ENCODE results near the gene CHST3.

Gene CHST3

GRCh38 chr10:71995887-71996575 lies 31.8 kb downstream of the CHST3 start:
- no peak for DNase-seq

DNA sequence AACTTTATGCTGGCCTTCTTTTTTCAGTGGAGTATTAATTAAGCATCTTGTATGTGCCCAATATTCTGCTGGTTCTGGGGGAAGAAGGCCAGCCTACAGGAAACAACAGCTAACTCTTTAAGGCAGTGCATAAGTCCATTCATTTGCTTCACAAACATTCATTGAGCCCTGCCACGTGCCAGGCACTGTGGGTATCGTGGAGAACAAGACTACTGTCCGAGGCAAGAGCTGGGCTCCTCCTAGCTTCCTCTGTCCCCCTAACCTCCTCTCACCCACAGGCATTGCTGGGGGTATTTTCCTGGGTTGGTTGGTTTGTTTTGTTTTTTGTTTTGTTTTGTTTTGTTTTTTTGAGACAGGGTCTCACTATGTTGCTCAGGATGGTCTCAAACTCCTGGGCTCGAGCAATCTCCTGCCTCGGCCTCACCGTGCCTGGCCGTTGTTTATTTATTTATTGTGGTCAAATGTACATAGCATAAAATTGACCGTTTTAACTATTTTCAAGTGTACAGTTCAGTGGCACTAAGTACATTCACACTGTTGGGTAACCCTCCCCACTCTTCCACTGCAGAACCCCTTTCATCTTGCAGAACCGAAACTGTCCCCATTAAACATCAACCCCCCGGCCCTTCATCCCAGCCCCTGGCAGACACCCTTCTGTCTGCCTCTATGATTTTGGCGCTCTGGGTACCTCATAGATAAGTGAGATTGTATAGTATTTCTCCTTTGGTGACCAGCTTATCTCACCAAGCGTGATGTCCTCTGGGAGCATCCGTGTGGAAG lies 32.6 kb downstream of the CHST3 start:
- no peak for DNase-seq

DNA sequence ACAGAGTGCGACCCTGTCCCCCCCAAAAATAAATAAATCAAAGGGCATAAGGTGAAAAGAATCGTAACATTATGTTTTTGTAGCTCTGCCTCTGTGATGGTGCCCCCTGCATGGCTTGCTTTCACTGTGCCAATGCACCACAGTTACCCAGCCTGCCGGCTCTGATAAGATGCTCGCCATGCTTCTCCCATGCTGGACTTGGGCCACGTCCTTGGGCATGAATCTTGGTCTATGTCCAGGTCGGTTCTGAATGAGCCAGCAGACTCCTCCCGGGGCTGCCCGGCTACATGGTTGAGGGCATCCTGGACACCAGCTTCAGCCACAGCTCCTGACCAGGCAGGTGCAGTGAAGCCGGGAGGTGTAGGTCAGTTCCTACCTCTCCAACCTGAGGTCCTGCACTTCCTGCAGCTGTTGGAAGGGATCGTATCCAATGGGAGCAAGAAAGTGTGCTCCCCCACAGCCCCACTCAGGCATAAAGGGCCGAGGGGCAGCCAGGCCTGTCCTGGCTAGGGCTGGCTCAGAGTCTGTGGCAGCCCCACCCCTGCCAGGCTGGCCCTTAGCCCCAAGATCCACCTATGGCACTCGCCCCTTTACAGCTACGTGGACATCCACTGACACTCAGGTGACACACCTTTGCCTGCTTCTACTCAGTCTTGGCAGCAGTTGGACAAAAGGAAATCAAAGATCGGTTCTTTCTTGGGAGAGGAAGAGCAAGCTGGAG lies 34.1 kb downstream of the CHST3 start:
- DNase-seq: no peak

DNA sequence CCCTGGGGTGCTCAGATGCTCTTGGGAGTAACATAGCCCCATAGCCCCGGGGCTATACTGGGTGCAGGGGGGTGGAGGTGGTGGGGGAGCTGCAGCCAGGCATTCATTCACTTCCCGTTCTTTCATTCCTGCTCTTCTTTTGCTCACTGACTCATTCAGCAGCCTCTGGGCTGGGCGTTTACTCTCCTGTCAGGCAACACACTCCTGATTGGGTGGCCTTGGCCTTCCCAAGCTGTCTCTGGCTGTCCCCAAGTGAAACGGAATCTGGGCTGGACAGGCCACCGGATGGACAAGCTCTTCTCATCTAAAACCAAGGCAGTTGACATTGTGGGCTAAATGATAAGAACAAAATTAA lies 34.6 kb downstream of the CHST3 start:
- DNase-seq: no peak

DNA sequence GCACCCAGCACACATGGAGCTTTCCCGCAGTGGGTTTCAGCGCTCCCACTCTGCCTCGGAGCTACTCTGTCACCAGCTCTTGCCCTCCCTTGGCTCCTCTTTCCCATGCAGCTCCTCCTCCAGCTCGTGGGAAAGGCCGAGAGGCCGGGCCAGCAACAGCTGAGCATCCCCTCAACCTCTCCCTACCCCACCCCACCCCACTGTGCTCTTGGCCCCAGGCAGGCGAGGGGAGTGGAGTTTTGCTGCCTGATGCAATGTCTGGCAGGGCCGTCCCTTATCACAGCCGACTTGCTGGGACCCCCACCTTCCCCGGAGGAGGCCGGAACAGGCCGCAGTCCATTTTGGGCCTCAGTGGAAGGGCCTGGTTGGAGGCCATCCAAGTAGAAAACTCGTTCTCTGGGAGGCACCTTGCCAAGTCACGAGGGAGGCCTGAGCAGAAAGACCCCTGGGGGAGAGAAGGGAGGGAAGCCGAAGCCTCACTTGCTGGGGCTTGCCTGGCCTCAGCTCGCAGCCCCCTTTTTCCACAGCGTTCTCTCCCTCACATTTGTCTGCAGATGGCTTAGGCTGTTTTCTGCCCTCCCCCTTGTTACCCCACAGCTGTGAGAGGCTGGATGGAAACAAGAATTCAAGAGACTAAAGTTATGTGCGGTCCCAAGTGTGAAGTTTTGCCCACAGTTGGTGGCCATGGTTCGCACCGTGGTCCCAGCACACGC lies 35.3 kb downstream of the CHST3 start:
- DNase-seq: no peak

DNA sequence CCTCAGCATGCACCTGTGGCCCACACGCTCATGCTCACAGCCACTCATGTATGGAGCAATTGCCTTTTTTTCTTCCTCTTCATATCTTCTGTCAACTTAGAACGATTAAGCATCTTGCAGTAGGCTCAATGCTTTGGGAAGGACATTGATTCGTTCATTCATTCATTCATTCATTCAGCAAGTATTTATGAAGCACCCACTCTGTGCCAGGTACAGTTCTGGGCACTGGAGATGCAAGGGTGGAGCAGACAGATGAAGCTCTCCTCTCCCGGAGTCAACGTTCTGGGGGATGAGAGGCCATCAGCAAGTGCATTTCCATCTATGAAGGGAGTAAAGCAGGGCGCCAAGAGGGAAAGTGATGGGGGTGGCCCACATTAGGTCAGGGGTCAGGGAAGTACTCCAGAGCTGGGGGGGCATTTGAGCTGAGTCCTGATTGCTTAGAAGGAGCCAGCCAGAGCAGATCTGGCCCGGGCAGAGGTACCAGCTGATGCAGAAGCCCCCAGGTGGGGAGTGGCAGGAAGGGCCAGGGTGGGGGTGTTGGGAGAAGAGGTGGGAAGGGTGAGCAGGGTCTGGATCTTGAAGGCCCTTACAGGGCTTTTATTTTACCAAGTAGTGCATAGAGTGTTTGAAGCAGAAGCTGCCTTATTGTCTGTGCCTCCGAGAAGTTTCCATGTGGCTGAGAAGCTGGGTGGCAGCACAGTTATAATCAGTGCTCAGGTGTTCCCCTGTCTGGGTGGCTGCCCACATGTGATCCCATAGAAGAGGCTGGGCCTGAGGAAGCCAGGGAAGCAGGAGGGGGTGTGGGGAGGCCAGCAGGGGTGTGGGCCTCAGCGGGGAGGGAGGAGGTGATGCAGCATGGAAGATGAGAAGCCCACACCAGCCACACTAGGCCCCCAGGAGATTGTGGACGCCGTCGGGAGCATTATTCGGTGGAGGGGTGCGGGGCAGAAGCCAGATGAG lies 36.2 kb downstream of the CHST3 start:
- DNase-seq: no peak

GRCh38 chr10:72001033-72001395 lies 36.8 kb downstream of the CHST3 start:
- no peak for DNase-seq

DNA sequence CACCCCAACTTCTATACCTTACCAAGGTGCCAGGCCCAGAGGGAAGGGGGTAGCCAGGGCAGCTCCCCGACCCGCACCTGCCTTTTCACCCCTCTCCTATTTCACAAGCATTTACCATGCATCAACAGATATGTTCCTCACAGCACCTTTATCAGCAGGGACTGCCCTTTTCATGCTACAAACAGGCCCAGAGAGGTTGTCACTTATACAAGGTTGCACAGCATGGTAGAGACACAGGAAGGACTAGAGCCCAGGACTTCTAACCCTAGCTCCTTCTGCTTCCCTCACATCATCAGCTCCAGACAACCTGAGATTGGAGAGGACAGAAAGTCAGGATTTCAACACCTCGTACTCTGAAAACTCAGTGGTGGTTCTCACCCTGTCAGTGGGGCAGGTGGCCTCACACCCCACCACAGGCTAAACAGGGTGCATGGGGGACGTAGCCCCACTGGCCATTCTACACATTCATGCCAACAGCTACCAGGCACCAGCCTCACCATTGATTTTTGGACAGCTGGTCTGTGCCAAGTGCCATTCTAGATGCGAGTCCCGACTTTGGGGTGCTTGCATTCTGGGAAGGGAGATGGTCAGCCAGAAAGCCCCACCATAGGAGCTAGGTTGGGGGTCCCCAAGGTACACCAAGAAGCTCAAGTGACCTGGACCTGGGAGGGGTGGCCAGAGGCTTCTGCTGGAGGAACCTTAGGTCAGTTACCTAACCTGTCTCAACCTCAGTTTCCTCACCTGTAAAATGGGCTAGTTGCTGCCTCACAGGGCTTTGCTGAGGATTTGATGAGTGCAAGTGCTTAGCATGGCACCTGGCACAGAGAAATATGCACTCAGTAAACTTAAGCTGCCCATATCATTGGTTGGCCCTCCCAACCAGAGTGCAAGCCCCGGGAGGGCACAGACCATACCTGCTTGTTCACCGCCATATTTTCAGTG lies 38.4 kb downstream of the CHST3 start:
- no peak for DNase-seq

- no peak for DNase-seq
Measured at GRCh38 chr10:72006026-72006425, 41.8 kb downstream of the CHST3 start.

- DNase-seq: no peak
Measured at GRCh38 chr10:72007246-72007892, 43.2 kb downstream of the CHST3 start.

GRCh38 chr10:72008096-72008981 lies 44.1 kb downstream of the CHST3 start:
- DNase-seq: peak; percentile 29

DNA sequence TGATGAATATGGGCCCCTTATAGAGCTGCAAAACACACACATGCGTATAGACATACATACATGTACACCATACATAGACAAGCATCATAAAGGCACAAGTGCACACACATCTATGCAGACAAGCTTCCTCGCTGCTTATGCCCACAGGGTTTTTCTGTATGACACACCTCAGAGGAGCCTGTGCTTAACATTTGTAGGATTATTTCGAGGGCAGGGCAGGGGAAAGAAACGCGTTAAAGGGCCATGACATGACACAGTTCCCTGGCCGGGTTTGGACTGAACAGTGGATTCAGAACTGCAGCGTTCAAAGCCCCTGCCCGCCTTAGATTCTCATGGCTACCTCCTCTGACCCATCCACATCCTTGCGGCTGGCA lies 44.8 kb downstream of the CHST3 start:
- no peak for DNase-seq

- DNase-seq: no peak
Measured at GRCh38 chr10:72009425-72010081, 45.4 kb downstream of the CHST3 start.

- no peak for DNase-seq
Measured at GRCh38 chr10:72010234-72010973, 46.2 kb downstream of the CHST3 start.

- DNase-seq: no peak
Measured at GRCh38 chr10:72011016-72011415, 46.8 kb downstream of the CHST3 start.

DNA sequence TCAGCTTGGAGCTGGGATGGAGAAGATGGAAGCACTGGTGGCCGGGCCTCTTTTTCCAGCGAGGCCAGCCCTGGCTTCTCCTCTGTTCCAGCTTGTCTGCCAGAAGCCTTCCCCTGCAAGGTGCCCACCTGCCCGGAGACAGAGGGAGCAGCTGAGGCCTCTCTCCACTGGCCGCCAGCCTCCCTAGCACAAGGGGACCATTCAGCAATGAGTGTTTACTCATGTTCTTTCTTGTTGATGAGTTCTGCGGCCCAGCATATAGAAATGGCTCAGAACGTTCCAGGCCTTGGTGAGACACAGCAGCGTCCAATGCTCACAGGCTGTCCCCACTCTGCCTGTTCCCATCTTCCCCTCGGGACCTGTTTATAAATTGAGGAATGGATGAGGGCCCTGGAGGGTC lies 47.3 kb downstream of the CHST3 start:
- no peak for DNase-seq

DNA sequence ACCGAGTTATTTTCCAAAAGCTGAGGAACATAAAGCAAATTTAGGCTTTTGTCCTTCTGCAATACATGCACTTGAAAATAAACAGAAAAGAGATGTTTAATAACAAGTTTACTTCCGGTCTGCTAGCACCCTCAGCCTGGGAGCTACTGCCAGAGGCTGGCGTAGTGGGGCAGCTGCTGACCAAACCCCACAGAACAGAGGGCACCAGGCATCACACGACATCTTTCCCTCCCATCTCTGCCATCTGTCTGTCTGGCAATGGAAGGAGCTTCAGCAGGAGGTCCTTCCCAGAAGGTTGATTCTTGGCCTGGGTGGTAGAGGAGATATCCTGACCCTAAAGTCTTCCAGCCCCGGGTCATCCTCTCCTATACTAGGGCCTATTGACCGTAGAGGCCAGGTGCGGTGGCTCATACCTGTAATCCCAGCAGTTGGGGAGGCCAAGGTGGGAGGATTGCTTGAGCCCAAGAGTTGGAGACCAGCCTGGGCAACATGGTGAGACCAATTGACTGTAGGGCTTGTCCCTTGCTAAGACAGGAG lies 47.8 kb downstream of the CHST3 start:
- no peak for DNase-seq

- no peak for DNase-seq
Measured at GRCh38 chr10:72012796-72013195, 48.6 kb downstream of the CHST3 start.

All from SHP77 treated with DMSO at 0.1 percent for 48 hours (cell line).